ENCODE measurements around the gene GLA. TPM values are rescaled to one million over a fixed set of nuclear protein-coding genes. Genes with fewer than 3 reads are reported as not detected.

GLA gene
- total RNA-seq, 1 experiment from 2014 or later, result 41.9 TPM

DNA sequence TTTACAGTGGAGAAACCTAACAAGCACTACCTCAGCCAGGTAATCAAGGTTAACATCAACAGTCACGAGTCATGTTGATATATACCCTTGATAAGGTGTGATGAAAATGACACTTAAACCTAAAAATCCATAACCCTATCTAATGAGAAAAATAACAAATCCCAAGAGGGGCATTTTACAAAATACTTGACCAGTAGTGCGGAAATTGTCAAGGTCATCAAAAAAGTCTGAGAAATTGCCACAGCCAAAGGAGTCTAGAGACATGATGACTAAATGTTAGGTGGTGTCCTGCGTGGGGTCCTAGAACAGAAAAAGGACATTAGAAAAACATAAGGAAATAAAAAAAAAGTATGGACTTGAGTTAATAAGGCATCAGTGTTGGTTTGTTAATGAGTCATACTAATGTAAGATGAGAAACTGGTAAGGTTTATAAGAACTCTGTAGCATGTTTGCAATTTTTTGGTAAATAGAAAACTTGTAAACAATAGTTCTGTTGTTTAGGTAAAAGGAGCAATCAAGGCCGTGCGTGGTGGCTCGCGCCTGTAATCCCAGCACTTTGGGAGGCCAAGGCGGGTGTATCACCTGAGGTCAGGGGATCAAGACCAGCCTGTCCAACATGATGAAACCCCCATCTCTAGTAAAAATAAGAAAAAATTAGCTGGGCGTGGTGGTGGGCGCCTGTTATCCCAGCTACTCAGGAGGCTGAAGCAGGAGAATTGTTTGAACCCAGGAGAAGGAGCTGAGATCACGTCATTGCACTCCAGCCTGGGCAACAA lies 14.0 kb downstream of the GLA start:
- no CpG with 5 or more reads among the region's 11 CpGs for WGBS (ENCODE audit: extremely low coverage, insufficient read length, low lambda C conversion rate)
- Mint-ChIP-seq H3K9me3 (peaks cover 60 to 62% of the 10 kb centered on the region in 2 experiments), H3K27ac (peak overlapping the region in 2 of 3 experiments; percentile 34 to 92; a peak in 2 of 7 replicates), H3K4me3 (peak overlapping the region; percentile 57 to 93; a peak in 4 of 5 replicates), H3K36me3 (ENCODE audit: insufficient read depth in 1 of 3, low read depth in 3 of 3) (peaks cover 32 to 47% (median 43%) of the 10 kb centered on the region in 3 experiments), H3K4me1 (peaks cover 7 to 9% of the 10 kb centered on the region in 2 experiments; a peak in 2 of 4 replicates), H3K27me3 (ENCODE audit: low read depth) (no peaks in the 10 kb centered on the region; the same call in 1 of the 2 replicates)
- TF ChIP-seq CTCF (conservative IDR thresholded peaks at IDR 0.05), result no peak
- H4K20me1 ChIP-seq (ENCODE audit: control insufficient read depth, insufficient read depth, insufficient read length), result no peaks in the 10 kb centered on the region
- H2BK12ac ChIP-seq (ENCODE audit: insufficient read length, low read depth, low read length), result no peak overlapping the region
- H2AFZ ChIP-seq (ENCODE audit: low read length), result no peak overlapping the region
- H3K23me2 ChIP-seq (ENCODE audit: insufficient read length, low read depth, low read length, poor library complexity, severe bottlenecking), result no peaks in the 10 kb centered on the region
- H4K5ac ChIP-seq (ENCODE audit: insufficient read length, low read depth, low read length), result no peak overlapping the region
- no peaks in the 10 kb centered on the region for H3K27me3 ChIP-seq (ENCODE audit: insufficient read depth, low read length)
- no peak overlapping the region for H3K4me2 ChIP-seq (ENCODE audit: insufficient read depth, insufficient read length, low read length)
- no peak for DNase-seq
- peaks cover 26% of the 10 kb centered on the region for H3K9me3 ChIP-seq (ENCODE audit: control insufficient read depth, low read depth, low read length)
- no peak overlapping the region for H2AK5ac ChIP-seq (ENCODE audit: insufficient read length, low read length)
- H2BK120ac ChIP-seq (ENCODE audit: low read depth, low read length, poor library complexity, severe bottlenecking), result no peak overlapping the region
- H3K14ac ChIP-seq (ENCODE audit: insufficient read depth, low read length), result no peak overlapping the region
- H3K4me1 ChIP-seq (ENCODE audit: insufficient read depth, low read length), result no peaks in the 10 kb centered on the region; the same call in 1 of the 2 replicates
- H2BK20ac ChIP-seq (ENCODE audit: low read depth, low read length, poor library complexity, severe bottlenecking), result no peak overlapping the region
- H3K23ac ChIP-seq (ENCODE audit: insufficient read length, low read depth, low read length), result no peak overlapping the region
- no peaks in the 10 kb centered on the region for H3K79me2 ChIP-seq (ENCODE audit: insufficient read depth, low read length)
- no peak overlapping the region for H3K9ac ChIP-seq (ENCODE audit: extremely low read depth, insufficient read length, low read length)
- no peak overlapping the region for H2BK15ac ChIP-seq (ENCODE audit: low read depth, low read length)
- no peak overlapping the region for H3T11ph ChIP-seq (ENCODE audit: low read length)
- no peak overlapping the region for H3K56ac ChIP-seq (ENCODE audit: insufficient read length, low read depth, low read length)
- H3K18ac ChIP-seq (ENCODE audit: insufficient read length, low read depth, low read length), result no peak overlapping the region
- no peaks in the 10 kb centered on the region for H3K79me1 ChIP-seq (ENCODE audit: insufficient read depth, low read depth, low read length, poor library complexity, severe bottlenecking)
- no peak overlapping the region for H3K27ac ChIP-seq (ENCODE audit: insufficient read length, low read depth, low read length)
- no peak overlapping the region for H4K8ac ChIP-seq (replicated peaks; ENCODE audit: insufficient read length, low read depth, low read length)
- H2BK5ac ChIP-seq (ENCODE audit: insufficient read length, low read length), result no peak overlapping the region
- H4K91ac ChIP-seq (ENCODE audit: insufficient read length, low read depth, low read length), result no peak overlapping the region
- no peak overlapping the region for H3K4ac ChIP-seq (ENCODE audit: low read depth, low read length)

Data from H9 (cell line).